Gastrocnemius medialis (tissue), 4 donors: Measurements from ENCODE around the gene FYCO1.

Source experiments
- CTCF ChIP-seq, 5 experiments: fragments of 450-650 bp in 3 of 5; fragments of 200-600 bp in 2 of 5; sonication (generic) in 2 of 5; IDR thresholded peaks in 4 of 5; conservative IDR thresholded peaks in 1 of 5; 1 replicate in 4 of 5; 2 replicates in 1 of 5; pipeline ENCODE4 v1.5.1; 2016 to 2019; ENCODE audit warnings: antibody characterized with exemption in 5 of 5, mild to moderate bottlenecking in 3 of 5, moderate library complexity in 3 of 5
- POLR2A ChIP-seq, 2 donors: fragments of 450-650 bp; IDR thresholded peaks; one replicate each; pipeline ENCODE4 v1.6.1; 2017; ENCODE audit warnings: antibody characterized with exemption in 2 of 2, mild to moderate bottlenecking in 2 of 2, moderate library complexity in 2 of 2

- TF ChIP-seq CTCF (IDR thresholded peaks at IDR 0.05 in 4 of 5, conservative IDR thresholded peaks at IDR 0.05 in 1 of 5) (no peak), POLR2A (IDR thresholded peaks at IDR 0.05) (no peak)
Observed at GRCh38 chr3:46030626-46031025, 35.0 kb upstream of the FYCO1 start.
